ENCODE results near the gene SMIM17. TPM values are rescaled to one million over a fixed set of nuclear protein-coding genes. Genes with fewer than 3 reads are reported as not detected.

The SMIM17 gene
- total RNA-seq, 1 experiment from 2014 or later = not detected

- TF ChIP-seq REST (IDR thresholded peaks at IDR 0.05; ENCODE audit: low read depth) = no peak
- no peak for TF ChIP-seq EGR1 (IDR thresholded peaks at IDR 0.05; ENCODE audit: low read depth)
Observed at GRCh38 chr19:56701895-56702294, 58.9 kb downstream of the SMIM17 start (continued).

GRCh38 chr19:56705939-56706338, 63.0 kb downstream of the SMIM17 start:
- Histone ChIP-seq H3K79me2 (ENCODE audit: insufficient read depth, low read length) (no peaks in the 10 kb centered on the region), H3K9me3 (ENCODE audit: control insufficient read depth in 1 of 2, insufficient read depth in 1 of 2, low read depth in 1 of 2, low read length in 2 of 2) (peaks cover 19 to 20% of the 10 kb centered on the region in 2 experiments; a peak in 3 of 4 replicates), H3K4me1 (ENCODE audit: control insufficient read depth in 1 of 2, insufficient read depth in 2 of 2, low read length in 2 of 2) (no peaks in the 10 kb centered on the region), H3K36me3 (ENCODE audit: control insufficient read depth in 1 of 2, insufficient read depth in 2 of 2, low read length in 2 of 2) (no peaks in the 10 kb centered on the region), H3K9ac (ENCODE audit: low read length) (no peak overlapping the region), H2AFZ (ENCODE audit: low read depth, low read length, poor library complexity, severe bottlenecking) (no peak overlapping the region), H3K27ac (ENCODE audit: low read depth, low read length) (no peak overlapping the region), H4K20me1 (ENCODE audit: insufficient read depth) (no peaks in the 10 kb centered on the region), H3K4me3 (replicated peaks in 1 of 2; ENCODE audit: low read depth in 1 of 2, low read length in 2 of 2) (no peak overlapping the region), H3K9me2 (ENCODE audit: insufficient read depth) (no peaks in the 10 kb centered on the region), H3K27me3 (ENCODE audit: insufficient read depth, low read length) (no peaks in the 10 kb centered on the region), H3K4me2 (ENCODE audit: low read length) (no peak overlapping the region)
- CTCF ChIA-PET = no interaction called here
- BruUV-seq (replicated peaks) = no TSS peak
- no peak for DNase-seq (ENCODE audit: low read depth, low spot score)
- POLR2A ChIA-PET = no interaction called here
- peak; percentile 37 for TF ChIP-seq REST (IDR thresholded peaks at IDR 0.05; ENCODE audit: low read depth)
- no peak for TF ChIP-seq YY1 (IDR thresholded peaks at IDR 0.05; ENCODE audit: extremely low read depth, insufficient replicate concordance, low read depth, low read length)
- no peak for ATAC-seq
- intact Hi-C loops (cut with micrococcal nuclease) = no loop called here
- RAD21 ChIA-PET (ENCODE audit: low non-redundant PET in 1 of 2, low total read pairs in 2 of 2, uncharacterized antibody in 2 of 2, unreplicated experiment in 2 of 2) = no interaction called here

Other genes with a start within 250 kb of the SMIM17 start
- not detected for gene ZNF582, start 249.6 kb upstream of the SMIM17 start, total RNA-seq (2021; ENCODE audit: unreplicated experiment)
- not detected for gene ZNF583, start 238.8 kb upstream of the SMIM17 start, total RNA-seq (2021; ENCODE audit: unreplicated experiment)
- gene ZNF667, start 165.8 kb upstream of the SMIM17 start, total RNA-seq (2021; ENCODE audit: unreplicated experiment) = not detected
- gene ZNF471, start 135.3 kb upstream of the SMIM17 start, total RNA-seq (2021; ENCODE audit: unreplicated experiment) = not detected
- gene ZFP28, start 104.2 kb upstream of the SMIM17 start, total RNA-seq (2021; ENCODE audit: unreplicated experiment) = not detected
- not detected for gene ZNF470, start 75.7 kb upstream of the SMIM17 start, total RNA-seq (2021; ENCODE audit: unreplicated experiment)
- not detected for gene ZNF71, start 47.9 kb upstream of the SMIM17 start, total RNA-seq (2021; ENCODE audit: unreplicated experiment)
- not detected for gene ZNF835, start 28.6 kb downstream of the SMIM17 start, total RNA-seq (2021; ENCODE audit: unreplicated experiment)
- 0.34 TPM for gene PEG3, start 197.6 kb downstream of the SMIM17 start, total RNA-seq (2021; ENCODE audit: unreplicated experiment)
- not detected for gene ZIM2, start 197.6 kb downstream of the SMIM17 start, total RNA-seq (2021; ENCODE audit: unreplicated experiment)

Data from HCT116 (cell line).